ENCODE data around the gene LEP.

DNA sequence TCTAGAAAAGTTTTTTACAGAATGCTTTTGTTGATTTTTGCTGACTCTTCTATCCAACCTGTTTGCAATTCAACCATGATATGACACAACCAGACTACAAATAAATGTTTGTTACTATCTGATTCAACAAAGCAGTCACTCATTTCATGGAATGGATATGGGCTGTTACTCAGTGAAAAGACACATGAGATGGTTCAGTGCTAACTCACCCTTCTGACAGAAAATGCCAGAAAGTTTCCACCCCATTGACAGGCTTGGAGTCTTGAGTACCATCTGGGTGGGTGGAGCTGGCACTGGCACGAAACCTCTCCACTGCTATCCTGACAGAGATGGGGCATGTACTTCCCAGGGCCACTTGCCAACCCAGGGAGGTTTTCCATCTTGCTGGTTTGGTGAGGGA, 63.1 kb downstream of the LEP start:
- TF ChIP-seq RFX5 (IDR thresholded peaks at IDR 0.05; ENCODE audit: low read length), result no peak
- no peak for TF ChIP-seq FOXM1 (IDR thresholded peaks at IDR 0.05; ENCODE audit: low read depth)
- TF ChIP-seq, protein P1, sequence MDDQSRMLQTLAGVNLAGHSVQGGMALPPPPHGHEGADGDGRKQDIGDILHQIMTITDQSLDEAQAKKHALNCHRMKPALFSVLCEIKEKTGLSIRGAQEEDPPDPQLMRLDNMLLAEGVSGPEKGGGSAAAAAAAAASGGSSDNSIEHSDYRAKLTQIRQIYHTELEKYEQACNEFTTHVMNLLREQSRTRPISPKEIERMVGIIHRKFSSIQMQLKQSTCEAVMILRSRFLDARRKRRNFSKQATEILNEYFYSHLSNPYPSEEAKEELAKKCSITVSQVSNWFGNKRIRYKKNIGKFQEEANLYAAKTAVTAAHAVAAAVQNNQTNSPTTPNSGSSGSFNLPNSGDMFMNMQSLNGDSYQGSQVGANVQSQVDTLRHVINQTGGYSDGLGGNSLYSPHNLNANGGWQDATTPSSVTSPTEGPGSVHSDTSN (IDR thresholded peaks at IDR 0.05), result no peak
- no peak for TF ChIP-seq POLR2AphosphoS5 (IDR thresholded peaks at IDR 0.05; ENCODE audit: low read depth, low read length)
- TF ChIP-seq RXRA (IDR thresholded peaks at IDR 0.05; ENCODE audit: borderline replicate concordance, low read depth), result no peak
- TF ChIP-seq YY1 (IDR thresholded peaks at IDR 0.05; ENCODE audit: low read depth), result no peak
- no peak for TF ChIP-seq RAD21 (IDR thresholded peaks at IDR 0.05; ENCODE audit: low read length)
- no peak for TF ChIP-seq FOSL2 (IDR thresholded peaks at IDR 0.05; ENCODE audit: borderline replicate concordance, low read depth)

Measured in SK-N-SH (cell line).